GM13976 (cell line): ENCODE measurements around the gene KLHL29.

Source experiments
- DNase-seq: peaks from one replicate; pipeline ENCODE4 v3.0.0; 2012; ENCODE audit warnings: low spot score
- in situ Hi-C: fragments of 300-500 bp; cut with MboI; formaldehyde crosslinking; loops from one replicate; pipeline ENCODE4 v1.12.0; 2022; ENCODE audit warnings: low sequenced_read_pairs, mixed read lengths, inconsistent platforms; ENCODE audit not compliant: unreplicated experiment
- TF ChIP-seq, protein P1 (sequence below): IDR thresholded peaks from 2 replicates; pipeline ENCODE4 v1.5.1; 2012; ENCODE audit warnings: borderline replicate concordance, mild to moderate bottlenecking; ENCODE audit not compliant: insufficient read depth; ENCODE audit errors: extremely low read depth, missing control alignments, control extremely low read depth

The KLHL29 gene

GRCh38 chr2:23543302-23543701 is 158.3 kb downstream of the KLHL29 start:
- no peak for DNase-seq
- in situ Hi-C loops: no loop called here

DNA sequence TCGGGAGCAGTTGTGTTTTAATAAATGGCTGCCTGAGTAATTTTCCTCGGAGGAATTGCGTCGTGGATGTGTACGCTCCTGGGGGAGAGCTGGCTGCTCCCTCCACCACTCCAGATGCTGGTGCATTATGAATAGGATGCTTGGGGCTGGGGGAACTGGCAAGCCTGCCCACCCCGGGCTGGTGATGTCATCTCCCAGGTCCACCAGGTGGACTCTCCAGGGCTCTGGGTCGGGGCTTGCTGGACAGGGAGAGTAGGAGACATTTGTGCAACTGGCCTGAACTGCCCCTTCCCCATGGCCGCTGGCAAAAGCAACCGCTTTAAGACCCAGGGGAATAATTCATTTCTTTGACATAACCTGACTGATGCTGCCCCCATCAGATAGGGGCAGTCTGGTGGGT is 158.7 kb downstream of the KLHL29 start:
- TF ChIP-seq, protein P1, sequence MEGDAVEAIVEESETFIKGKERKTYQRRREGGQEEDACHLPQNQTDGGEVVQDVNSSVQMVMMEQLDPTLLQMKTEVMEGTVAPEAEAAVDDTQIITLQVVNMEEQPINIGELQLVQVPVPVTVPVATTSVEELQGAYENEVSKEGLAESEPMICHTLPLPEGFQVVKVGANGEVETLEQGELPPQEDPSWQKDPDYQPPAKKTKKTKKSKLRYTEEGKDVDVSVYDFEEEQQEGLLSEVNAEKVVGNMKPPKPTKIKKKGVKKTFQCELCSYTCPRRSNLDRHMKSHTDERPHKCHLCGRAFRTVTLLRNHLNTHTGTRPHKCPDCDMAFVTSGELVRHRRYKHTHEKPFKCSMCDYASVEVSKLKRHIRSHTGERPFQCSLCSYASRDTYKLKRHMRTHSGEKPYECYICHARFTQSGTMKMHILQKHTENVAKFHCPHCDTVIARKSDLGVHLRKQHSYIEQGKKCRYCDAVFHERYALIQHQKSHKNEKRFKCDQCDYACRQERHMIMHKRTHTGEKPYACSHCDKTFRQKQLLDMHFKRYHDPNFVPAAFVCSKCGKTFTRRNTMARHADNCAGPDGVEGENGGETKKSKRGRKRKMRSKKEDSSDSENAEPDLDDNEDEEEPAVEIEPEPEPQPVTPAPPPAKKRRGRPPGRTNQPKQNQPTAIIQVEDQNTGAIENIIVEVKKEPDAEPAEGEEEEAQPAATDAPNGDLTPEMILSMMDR: no peak
- in situ Hi-C loops: no loop called here
- no peak for DNase-seq

More at GRCh38 chr2:23543302-23543701, 158.3 kb downstream of the KLHL29 start:
- TF ChIP-seq, protein P1: no peak

GRCh38 chr2:23544589-23545295 is 159.8 kb downstream of the KLHL29 start:
- in situ Hi-C loops: no loop called here
- DNase-seq: no peak
- TF ChIP-seq, protein P1: no peak

- TF ChIP-seq, protein P1: no peak
- no peak for DNase-seq
- in situ Hi-C loops: no loop called here
These were observed 160.4 kb downstream of the KLHL29 start for GRCh38 chr2:23545396-23545795.

- TF ChIP-seq, protein P1: no peak
- DNase-seq: no peak
- in situ Hi-C loops: no loop called here
These were observed 160.8 kb downstream of the KLHL29 start for GRCh38 chr2:23545811-23546210.

GRCh38 chr2:23546913-23547312 is 161.9 kb downstream of the KLHL29 start:
- in situ Hi-C loops: no loop called here
- TF ChIP-seq, protein P1: no peak
- DNase-seq: no peak
